Loucy (cell line): ENCODE data around the gene PGAM1.

Experiments
- CTCF ChIP-seq: fragments of 200-600 bp; sonication (generic); conservative IDR thresholded peaks from 2 replicates; pipeline ENCODE4 v1.5.1; 2014; ENCODE audit warnings: mild to moderate bottlenecking, antibody characterized with exemption, low read length
- EZH2phosphoT487 ChIP-seq: fragments of 200-600 bp; IDR thresholded peaks from 2 replicates; pipeline ENCODE4 v1.6.1; 2018; ENCODE audit warnings: antibody characterized with exemption, mild to moderate bottlenecking, moderate library complexity, borderline replicate concordance

GRCh38 chr10:97445722-97446639 lies 20.0 kb downstream of the PGAM1 start, which contains the start of the genes EXOSC1 and ZDHHC16:
- TF ChIP-seq CTCF (0 out of 2 replicates have a peak, but pooled peaks have one; percentile 18), EZH2phosphoT487 (no peak)
